HG02623 (cell line): ENCODE measurements around the gene RBM8A.
"Not testable (repeated sequence)": the region's sequence is repeated elsewhere in the genome, so short reads cannot be mapped to it uniquely, and the experiment has no call there.

ENCODE experiments used
- ATAC-seq: cut with Tn5 transposase; IDR thresholded peaks from one replicate; pipeline ENCODE4 v1.9.1; 2021; ENCODE audit warnings: moderate library complexity; ENCODE audit not compliant: unreplicated experiment

The RBM8A gene

DNA sequence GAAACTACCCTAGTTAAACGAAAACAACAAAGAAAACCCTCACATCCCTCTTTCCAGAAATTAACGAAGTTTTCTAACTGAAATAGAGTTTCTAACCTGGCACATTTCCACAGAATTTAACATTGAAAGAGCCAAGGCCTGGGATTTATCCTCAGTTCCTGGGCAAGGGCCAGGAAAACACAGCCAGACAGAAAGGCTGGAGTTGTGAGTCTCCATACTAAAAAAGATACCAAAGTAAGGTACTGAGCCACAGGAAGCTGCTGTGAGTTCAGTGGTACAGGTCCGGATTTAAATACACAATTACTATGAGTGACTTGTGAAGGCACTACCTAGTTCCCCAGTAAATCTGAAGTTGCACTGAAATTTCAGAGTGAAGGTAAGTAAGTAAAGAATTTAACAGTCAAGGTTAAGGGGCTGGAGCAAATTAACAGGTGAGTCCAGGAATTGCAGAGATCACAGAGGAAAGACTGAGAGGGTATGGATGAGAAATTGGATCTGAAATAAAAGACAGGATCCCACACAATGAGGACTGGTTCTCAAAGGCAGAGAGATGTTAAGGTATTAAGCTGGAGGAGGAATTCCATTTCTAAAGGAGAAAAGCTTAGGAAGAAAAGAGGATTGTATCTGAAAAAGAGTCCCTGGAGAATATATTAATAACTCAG lies 29.6 kb upstream of the RBM8A start:
- ATAC-seq = no peak

DNA sequence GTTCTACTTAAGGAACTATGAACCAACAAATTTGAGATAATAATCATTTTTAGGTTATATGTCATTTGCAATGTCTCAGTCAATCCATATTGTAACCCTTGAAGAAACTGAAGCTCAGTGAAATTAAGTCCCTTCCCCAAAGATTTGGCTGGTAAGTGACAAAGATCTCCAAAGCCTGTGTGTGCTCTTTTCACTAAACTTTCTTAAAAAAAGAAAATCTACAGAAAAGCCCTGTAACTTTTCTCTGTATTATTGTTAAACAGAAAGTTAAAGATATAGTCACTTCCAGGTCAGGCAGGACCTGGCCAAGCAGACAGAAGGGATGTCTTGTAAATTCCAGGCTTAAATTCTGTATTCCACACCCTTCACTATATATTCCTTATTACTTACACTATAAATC lies 29.1 kb upstream of the RBM8A start:
- ATAC-seq = no peak

- no peak for ATAC-seq
Observed at GRCh38 chr1:145955436-145955835, 28.2 kb upstream of the RBM8A start.

DNA sequence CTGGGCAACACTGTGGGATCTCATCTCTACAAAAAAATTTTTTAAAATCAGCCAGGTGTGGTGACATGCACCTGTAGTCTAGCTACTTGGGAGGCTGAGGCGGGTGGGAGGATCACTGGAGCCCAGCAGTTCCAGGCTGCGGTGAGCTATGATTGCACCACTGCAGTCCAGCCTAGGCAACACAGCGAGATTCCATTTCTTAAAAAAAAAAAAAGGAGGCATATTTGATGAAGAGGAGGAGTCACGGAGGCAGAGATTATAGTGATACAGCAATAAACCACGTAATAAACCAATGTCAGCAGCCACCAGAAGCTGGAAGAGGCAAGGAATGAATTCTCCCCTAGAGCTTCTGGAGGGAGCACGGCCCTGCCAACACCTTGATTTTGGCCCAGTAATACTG lies 26.6 kb upstream of the RBM8A start:
- no peak for ATAC-seq

DNA sequence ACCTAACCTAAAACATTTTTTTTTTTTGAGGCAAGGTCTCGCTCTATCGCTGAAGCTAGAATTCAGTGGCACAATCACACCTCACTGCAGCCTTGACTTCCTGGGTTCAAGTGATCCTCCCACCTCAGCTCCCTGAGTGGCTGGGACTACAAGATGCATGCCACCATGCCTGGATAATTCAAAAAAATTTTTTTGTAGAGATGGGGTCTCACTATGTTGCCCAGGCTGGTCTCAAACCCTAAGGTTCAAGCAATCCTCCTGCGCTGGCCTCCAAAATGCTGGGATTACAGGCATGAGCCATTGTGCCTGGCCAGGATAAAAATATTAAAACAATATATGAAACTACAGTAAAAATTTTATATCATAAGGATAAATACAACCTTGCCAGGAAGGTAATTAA lies 25.6 kb upstream of the RBM8A start:
- ATAC-seq = no peak

- no peak for ATAC-seq
Observed at GRCh38 chr1:145951526-145951925, 24.2 kb upstream of the RBM8A start.

- ATAC-seq = no peak
Observed at GRCh38 chr1:145949219-145949618, 21.9 kb upstream of the RBM8A start.

- ATAC-seq = no peak
Observed at GRCh38 chr1:145947551-145947950, 20.3 kb upstream of the RBM8A start.

- ATAC-seq = no peak
Observed at GRCh38 chr1:145946477-145946986, 19.2 kb upstream of the RBM8A start.

- ATAC-seq = no peak
Observed at GRCh38 chr1:145944532-145944931, 17.2 kb upstream of the RBM8A start.

DNA sequence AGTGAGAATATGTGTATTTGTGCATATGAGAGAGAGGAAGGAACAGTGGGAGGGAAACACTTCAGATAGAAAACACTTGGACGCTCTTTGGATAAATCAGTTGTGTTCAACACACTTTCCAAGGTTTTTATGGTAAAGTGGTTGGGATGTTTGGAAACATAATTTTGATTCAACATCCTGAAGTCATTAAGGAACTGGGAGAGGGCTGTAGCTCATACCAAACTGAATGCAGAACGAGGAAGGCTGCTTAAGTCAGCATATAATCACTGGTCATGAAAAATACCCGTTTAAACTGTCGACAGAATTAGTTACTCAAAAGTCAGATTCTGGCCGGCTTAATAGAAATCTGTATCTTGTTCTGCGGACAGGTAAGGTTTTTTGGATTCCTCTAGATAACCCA lies 15.6 kb upstream of the RBM8A start:
- no peak for ATAC-seq

DNA sequence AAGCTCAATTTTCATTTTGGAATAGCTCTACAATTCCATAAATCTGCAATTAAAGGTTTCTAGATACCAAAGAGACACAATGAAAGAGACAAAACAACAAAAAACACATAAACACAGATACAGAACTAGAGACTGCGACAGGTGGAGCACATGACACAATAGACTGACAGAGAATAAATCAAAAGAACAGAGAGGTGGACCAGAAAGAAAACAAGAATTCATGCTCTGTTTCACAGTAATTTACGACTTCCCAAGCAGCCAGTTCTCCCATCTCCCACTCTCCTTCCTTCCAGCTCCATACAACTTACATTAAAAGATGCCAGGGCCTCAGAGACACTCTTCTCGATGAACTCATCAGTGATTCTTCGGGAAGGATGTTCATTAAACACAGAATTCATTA lies 15.1 kb upstream of the RBM8A start:
- no peak for ATAC-seq

- no peak for ATAC-seq
Observed at GRCh38 chr1:145937436-145937835, 10.2 kb upstream of the RBM8A start.

DNA sequence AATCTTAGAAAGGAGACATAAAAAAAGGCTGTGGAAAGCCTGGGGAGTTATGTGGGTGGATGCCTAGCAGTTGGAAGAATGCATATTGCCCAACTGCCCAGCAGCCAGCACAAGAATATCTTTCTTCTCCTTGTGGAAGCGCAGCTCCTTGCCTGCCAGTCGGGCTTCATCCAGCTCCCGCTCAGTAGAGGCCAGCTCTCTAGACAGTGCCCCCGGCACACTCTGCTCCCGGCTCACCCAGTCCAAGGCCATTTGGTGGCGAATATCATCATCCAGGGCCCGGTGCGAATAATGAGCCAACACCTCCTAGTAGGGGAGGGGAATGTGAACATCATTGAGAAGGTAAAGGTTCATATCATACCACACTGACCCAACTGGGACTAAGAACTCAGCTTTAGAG lies 9.0 kb upstream of the RBM8A start:
- ATAC-seq = no peak

GRCh38 chr1:145935708-145936107 lies 8.4 kb upstream of the RBM8A start:
- ATAC-seq = no peak

- not testable (repeated sequence) for ATAC-seq
Observed at GRCh38 chr1:145932522-145933009, 5.3 kb upstream of the RBM8A start.

GRCh38 chr1:145927916-145928643 lies 796 bp upstream of the RBM8A start:
- ATAC-seq = no peak

DNA sequence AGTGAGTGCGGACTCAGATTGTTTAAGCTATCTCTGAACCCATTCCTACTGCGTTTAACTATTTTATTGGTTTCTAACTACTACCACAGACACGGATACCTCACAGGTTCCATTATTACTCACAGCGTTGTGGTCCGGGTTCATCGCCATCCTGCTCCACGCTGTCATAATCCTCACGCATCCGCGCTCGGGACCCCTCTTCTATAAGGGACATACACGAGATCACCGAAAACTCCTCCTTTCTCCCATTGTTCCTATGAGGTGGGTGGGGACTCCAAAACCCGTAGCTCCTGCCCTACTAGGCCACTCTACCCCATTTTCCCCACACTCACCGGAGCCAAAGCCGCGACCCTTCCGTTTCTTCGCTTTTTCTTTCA lies 610 bp downstream of the RBM8A start:
- ATAC-seq = no peak

- ATAC-seq = no peak
Observed at GRCh38 chr1:145922266-145922665, 5.0 kb downstream of the RBM8A start.

DNA sequence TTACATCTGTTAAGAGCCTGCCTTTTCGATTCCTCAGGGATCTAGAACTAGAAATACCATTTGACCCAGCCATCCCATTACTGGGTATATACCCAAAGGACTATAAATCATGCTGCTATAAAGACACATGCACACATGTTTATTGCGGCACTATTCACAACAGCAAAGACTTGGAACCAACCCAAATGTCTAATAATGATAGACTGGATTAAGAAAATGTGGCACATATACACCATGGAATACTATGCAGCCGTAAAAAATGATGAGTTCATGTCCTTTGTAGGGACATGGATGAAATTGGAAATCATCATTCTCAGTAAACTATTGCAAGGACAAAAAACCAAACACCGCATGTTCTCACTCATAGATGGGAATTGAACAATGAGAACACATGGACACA lies 7.0 kb downstream of the RBM8A start:
- not testable (repeated sequence) for ATAC-seq

GRCh38 chr1:145918992-145919939 lies 8.0 kb downstream of the RBM8A start:
- no peak for ATAC-seq
